KOPT-K1 (cell line): ENCODE data around the gene GAREM1.

Experiments
- H3K27ac ChIP-seq: fragments of 200-600 bp; sonication (generic); 2 replicates; pipeline ENCODE4 v1.5.1; 2016; ENCODE audit warnings: antibody characterized with exemption, mild to moderate bottlenecking, low read depth, low read length; ENCODE audit not compliant: poor library complexity, severe bottlenecking
- H3K36me3 ChIP-seq: fragments of 200-600 bp; sonication (generic); 2 replicates; pipeline ENCODE4 v1.5.1; 2017; ENCODE audit warnings: antibody characterized with exemption, mild to moderate bottlenecking, low read length, moderate library complexity; ENCODE audit not compliant: insufficient read depth
- H3K9me3 ChIP-seq: fragments of 200-600 bp; sonication (generic); 2 replicates; pipeline ENCODE4 v1.5.1; 2017; ENCODE audit warnings: antibody characterized with exemption, low read length, mild to moderate bottlenecking; ENCODE audit not compliant: insufficient read depth, poor library complexity, severe bottlenecking

GAREM1 gene

GRCh38 chr18:32276256-32276655 lies 194.4 kb downstream of the GAREM1 start:
- Histone ChIP-seq H3K27ac (no peak overlapping the region), H3K9me3 (no peaks in the 10 kb centered on the region), H3K36me3 (no peaks in the 10 kb centered on the region)

- no peaks in the 10 kb centered on the region for H3K9me3 ChIP-seq
- no peak overlapping the region for H3K27ac ChIP-seq
- no peaks in the 10 kb centered on the region for H3K36me3 ChIP-seq
These were observed 195.5 kb downstream of the GAREM1 start for GRCh38 chr18:32275221-32275620.

- H3K9me3 ChIP-seq = no peaks in the 10 kb centered on the region
- H3K27ac ChIP-seq = no peak overlapping the region
- no peaks in the 10 kb centered on the region for H3K36me3 ChIP-seq
These were observed 196.4 kb downstream of the GAREM1 start for GRCh38 chr18:32274307-32274706.

- H3K27ac ChIP-seq = no peak overlapping the region
- no peaks in the 10 kb centered on the region for H3K9me3 ChIP-seq
- H3K36me3 ChIP-seq = no peaks in the 10 kb centered on the region
These were observed 198.9 kb downstream of the GAREM1 start for GRCh38 chr18:32271672-32272208.

GRCh38 chr18:32270341-32270740 lies 200.3 kb downstream of the GAREM1 start:
- H3K9me3 ChIP-seq = no peaks in the 10 kb centered on the region
- no peak overlapping the region for H3K27ac ChIP-seq
- H3K36me3 ChIP-seq = no peaks in the 10 kb centered on the region

- Histone ChIP-seq H3K36me3 (no peaks in the 10 kb centered on the region), H3K9me3 (no peaks in the 10 kb centered on the region), H3K27ac (no peak overlapping the region)
These were observed 203.2 kb downstream of the GAREM1 start for GRCh38 chr18:32267463-32267862.

GRCh38 chr18:32264401-32264800 lies 206.3 kb downstream of the GAREM1 start:
- no peaks in the 10 kb centered on the region for H3K36me3 ChIP-seq
- no peaks in the 10 kb centered on the region for H3K9me3 ChIP-seq
- no peak overlapping the region for H3K27ac ChIP-seq

- H3K27ac ChIP-seq = no peak overlapping the region
- H3K36me3 ChIP-seq = no peaks in the 10 kb centered on the region
- H3K9me3 ChIP-seq = no peaks in the 10 kb centered on the region
These were observed 208.6 kb downstream of the GAREM1 start for GRCh38 chr18:32262092-32262491.

GRCh38 chr18:32261003-32261402 lies 209.7 kb downstream of the GAREM1 start:
- H3K36me3 ChIP-seq = no peaks in the 10 kb centered on the region
- no peaks in the 10 kb centered on the region for H3K9me3 ChIP-seq
- no peak overlapping the region for H3K27ac ChIP-seq

GRCh38 chr18:32259553-32259952 lies 211.1 kb downstream of the GAREM1 start:
- H3K36me3 ChIP-seq = no peaks in the 10 kb centered on the region
- H3K9me3 ChIP-seq = no peaks in the 10 kb centered on the region
- no peak overlapping the region for H3K27ac ChIP-seq

GRCh38 chr18:32258558-32259204 lies 212.0 kb downstream of the GAREM1 start:
- no peaks in the 10 kb centered on the region for H3K9me3 ChIP-seq

GRCh38 chr18:32258148-32258547 lies 212.5 kb downstream of the GAREM1 start:
- Histone ChIP-seq H3K27ac (no peak overlapping the region), H3K9me3 (no peaks in the 10 kb centered on the region), H3K36me3 (no peaks in the 10 kb centered on the region)

More at GRCh38 chr18:32258558-32259204, 212.0 kb downstream of the GAREM1 start:
- Histone ChIP-seq H3K36me3 (no peaks in the 10 kb centered on the region), H3K27ac (no peak overlapping the region)

GRCh38 chr18:32257084-32257785 lies 213.4 kb downstream of the GAREM1 start:
- H3K9me3 ChIP-seq = no peaks in the 10 kb centered on the region
- no peak overlapping the region for H3K27ac ChIP-seq
- no peaks in the 10 kb centered on the region for H3K36me3 ChIP-seq

GRCh38 chr18:32255570-32255969 lies 215.1 kb downstream of the GAREM1 start:
- Histone ChIP-seq H3K27ac (no peak overlapping the region), H3K36me3 (no peaks in the 10 kb centered on the region), H3K9me3 (no peaks in the 10 kb centered on the region)

- Histone ChIP-seq H3K36me3 (no peaks in the 10 kb centered on the region), H3K27ac (no peak overlapping the region), H3K9me3 (no peaks in the 10 kb centered on the region)
These were observed 218.4 kb downstream of the GAREM1 start for GRCh38 chr18:32252141-32252860.
